Measurements from ENCODE around the gene KCNK7.

The KCNK7 gene

GRCh38 chr11:65588199-65589054 lies 7.2 kb downstream of the KCNK7 start:
- peak; percentile 71 to 79 for DNase-seq (ENCODE audit: low read depth in 2 of 2)

DNA sequence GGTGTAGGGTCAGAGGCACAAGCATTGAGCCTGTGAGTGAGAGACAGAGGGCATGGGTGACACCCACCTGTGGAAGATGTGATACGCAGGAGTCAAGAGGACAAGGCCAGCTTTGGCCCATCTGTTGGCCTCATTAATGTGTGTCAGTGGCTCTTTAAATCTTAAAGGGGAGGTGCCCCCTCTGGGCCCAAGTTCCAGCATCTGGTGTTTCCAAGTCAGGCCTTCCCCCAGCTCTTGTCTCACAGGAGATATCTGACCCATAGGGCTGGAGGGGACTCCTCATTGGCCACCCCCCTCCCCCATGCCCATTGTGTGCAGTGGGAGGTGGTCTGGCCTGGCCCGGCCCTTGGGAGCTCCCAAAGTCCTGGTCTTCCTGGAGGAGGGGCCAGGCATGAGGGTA lies 8.9 kb downstream of the KCNK7 start:
- DNase-seq (ENCODE audit: low read depth in 2 of 2) = no peak

DNA sequence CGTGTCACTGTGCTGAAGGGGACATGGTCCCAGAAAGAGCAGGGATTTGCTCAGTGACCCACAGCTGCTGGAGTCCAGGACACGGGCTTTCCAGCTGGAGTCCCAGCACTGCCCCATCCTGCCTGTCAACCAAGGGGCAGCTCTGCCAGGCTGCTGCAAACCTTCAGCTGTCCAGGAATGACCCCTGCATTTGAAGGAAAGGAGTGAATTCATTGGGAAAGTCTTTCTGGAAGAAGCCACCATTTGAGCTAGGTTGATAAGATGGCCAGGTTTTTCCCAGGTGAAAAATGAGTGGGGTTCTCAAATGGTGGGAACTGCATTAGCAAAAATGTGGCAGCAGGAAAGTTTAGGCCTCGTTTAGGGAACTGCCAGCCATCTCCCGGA lies 9.4 kb downstream of the KCNK7 start:
- DNase-seq (ENCODE audit: low read depth in 2 of 2) = no peak

- no peak for DNase-seq (ENCODE audit: low read depth in 2 of 2)
Observed at GRCh38 chr11:65585396-65586246, 10.0 kb downstream of the KCNK7 start.

- no peak for DNase-seq (ENCODE audit: low read depth in 2 of 2)
Observed at GRCh38 chr11:65584723-65585171, 10.9 kb downstream of the KCNK7 start.

DNA sequence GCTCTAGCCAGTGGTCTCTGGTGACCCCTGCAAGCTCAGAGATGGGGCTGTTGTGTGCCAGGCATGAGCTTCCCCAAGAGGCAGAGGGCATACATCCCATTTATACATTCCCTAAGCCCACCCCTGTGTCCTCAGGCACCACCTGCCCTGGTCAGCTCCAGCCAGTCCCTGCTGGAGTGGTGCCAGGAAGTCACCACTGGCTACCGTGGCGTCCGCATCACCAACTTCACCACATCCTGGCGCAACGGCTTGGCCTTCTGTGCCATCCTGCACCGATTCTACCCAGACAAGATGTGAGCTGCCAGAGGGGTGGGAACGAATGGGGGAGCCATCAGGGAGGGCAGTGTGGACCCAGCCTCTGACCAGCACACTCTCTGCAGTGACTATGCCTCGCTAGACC lies 11.5 kb downstream of the KCNK7 start:
- no peak for DNase-seq (ENCODE audit: low read depth in 2 of 2)

DNA sequence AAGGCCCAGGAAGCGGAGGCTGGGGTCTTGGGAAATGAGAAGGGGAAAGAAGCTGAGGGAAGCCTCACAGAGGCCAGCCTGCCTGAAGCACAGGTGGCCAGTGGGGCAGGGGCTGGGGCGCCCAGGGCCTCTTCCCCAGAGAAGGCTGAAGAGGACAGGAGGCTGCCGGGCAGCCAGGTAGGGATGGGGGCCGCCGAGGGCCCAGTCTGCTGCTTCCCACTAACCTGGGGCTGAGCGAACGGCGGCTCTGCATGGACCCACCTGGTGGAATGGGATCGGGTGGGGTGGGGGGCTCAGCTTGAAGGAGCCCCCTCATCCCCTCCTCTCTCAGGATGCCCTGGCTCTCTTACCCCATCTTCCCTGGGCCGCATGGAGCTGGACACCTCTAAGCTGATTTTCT lies 12.0 kb downstream of the KCNK7 start:
- no peak for DNase-seq (ENCODE audit: low read depth in 2 of 2)

GRCh38 chr11:65581928-65582327 lies 13.7 kb downstream of the KCNK7 start:
- no peak for DNase-seq (ENCODE audit: low read depth in 2 of 2)

DNA sequence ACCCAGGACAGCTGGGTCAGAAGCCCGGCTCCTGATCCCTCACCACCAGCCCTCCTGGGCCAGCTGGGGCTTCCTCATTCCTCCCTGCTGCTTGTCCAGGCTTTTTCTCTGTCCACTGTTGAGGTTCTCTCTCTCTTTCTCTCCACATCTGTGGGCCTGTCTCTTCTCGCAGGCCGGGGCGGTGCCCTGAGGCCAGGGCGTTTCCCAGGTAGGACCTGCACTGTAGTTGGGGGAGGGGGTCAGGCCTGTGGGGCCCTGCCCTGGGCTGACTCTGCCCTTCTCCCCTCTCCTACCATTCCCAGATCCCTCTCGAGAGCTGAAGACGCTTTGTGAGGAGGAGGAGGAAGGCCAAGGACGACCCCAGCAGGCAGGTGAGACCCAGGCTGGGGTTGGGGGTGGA lies 14.8 kb downstream of the KCNK7 start:
- no peak for DNase-seq (ENCODE audit: low read depth in 2 of 2)

DNA sequence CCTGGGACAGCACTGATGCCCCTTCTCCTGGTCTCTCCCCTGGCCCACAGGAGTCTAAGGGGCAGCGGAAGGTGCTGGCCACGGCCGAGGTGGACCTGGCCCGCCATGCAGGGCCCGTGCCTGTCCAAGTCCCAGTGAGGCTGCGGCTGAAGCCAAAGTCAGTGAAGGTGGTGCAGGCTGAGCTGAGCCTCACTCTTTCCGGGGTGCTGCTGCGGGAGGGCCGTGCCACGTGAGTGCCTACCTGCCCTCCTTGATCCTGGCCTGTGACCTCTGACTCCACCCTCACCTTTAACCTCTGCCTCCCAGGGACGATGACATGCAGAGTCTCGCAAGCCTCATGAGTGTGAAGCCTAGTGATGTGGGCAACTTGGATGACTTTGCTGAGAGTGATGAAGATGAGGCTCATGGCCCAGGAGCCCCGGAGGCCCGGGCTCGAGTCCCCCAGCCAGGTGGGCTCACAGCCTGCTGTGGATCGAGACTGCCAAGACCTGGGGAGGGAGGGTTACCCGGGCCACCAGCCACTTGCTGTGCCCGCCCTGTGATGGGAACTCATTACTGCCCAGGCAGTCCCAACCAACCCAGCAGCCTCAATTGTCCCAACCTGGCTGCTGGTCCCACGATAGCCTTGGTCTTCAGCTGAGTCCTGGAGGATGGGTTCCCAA lies 15.4 kb downstream of the KCNK7 start:
- DNase-seq (ENCODE audit: low read depth in 2 of 2) = no peak

GRCh38 chr11:65579291-65579690 lies 16.3 kb downstream of the KCNK7 start:
- no peak for DNase-seq (ENCODE audit: low read depth in 2 of 2)

- DNase-seq (ENCODE audit: low read depth in 2 of 2) = no peak
Observed at GRCh38 chr11:65578667-65579066, 16.9 kb downstream of the KCNK7 start.

GRCh38 chr11:65578134-65578533 lies 17.5 kb downstream of the KCNK7 start:
- DNase-seq (ENCODE audit: low read depth in 2 of 2) = no peak

GRCh38 chr11:65577756-65578109 lies 17.9 kb downstream of the KCNK7 start:
- no peak for DNase-seq (ENCODE audit: low read depth in 2 of 2)

GRCh38 chr11:65576867-65577755 lies 18.5 kb downstream of the KCNK7 start:
- DNase-seq (ENCODE audit: low read depth in 2 of 2) = no peak

GRCh38 chr11:65576232-65576866 lies 19.3 kb downstream of the KCNK7 start:
- DNase-seq (ENCODE audit: low read depth in 2 of 2) = no peak

DNA sequence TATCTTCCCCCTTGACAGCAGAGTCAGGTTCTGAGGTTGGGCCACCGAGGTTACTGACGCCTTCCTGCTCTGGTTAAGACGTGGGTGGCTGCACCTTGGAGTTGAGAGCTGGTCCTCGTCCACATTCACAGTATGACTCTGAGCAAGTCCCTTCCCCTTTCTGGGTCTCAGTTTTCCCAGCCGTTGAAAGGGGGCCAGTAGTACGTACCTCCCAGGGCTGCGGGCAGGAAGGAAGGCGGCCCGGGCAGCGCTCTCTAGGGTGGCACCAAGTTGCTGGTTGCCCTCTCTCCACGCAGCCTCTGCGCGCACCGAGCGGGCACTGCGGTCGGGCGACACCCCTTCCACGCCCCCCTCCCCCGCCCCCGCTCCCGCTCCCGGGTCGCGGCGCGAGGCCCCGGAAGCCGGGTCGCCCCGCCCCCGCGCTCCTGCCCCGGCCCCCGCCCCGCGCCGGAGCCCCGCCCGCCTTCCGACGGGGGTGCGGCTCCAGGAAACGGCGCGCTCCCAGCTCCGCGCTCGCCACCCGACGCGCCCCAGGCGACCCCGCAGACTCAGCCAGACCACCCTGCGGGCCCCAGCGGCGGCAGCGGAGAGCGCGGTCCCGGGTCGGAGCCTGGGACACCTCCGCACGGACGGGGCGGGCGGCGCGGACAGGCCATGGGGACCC lies 19.9 kb downstream of the KCNK7 start, which contains the start of gene EHBP1L1:
EHBP1L1 (plus strand) TSS at position 486 of the 664 bp plus-strand sequence. CDS start 250 bp downstream, outside the sequence.
- peak; percentile 67 to 76 for DNase-seq (ENCODE audit: low read depth in 2 of 2)

- DNase-seq (ENCODE audit: low read depth in 2 of 2) = no peak
Observed at GRCh38 chr11:65574811-65575567, 20.6 kb downstream of the KCNK7 start.

- peak; percentile 92 to 93 for DNase-seq (ENCODE audit: low read depth in 2 of 2)
Observed at GRCh38 chr11:65574109-65574810, 21.3 kb downstream of the KCNK7 start.
